HepG2 (cell line): ENCODE results near the gene KLC4. TPM values are rescaled to one million over a fixed set of nuclear protein-coding genes. Genes with fewer than 3 reads are reported as not detected.

Experiments
- ARID5B ChIP-seq: IDR thresholded peaks from 2 replicates; pipeline ENCODE4 v1.4.0; 2020; ENCODE audit warnings: mild to moderate bottlenecking, missing genetic modification reagents
- CCDC6 ChIP-seq: sonication (generic); formaldehyde crosslinking; IDR thresholded peaks from 2 replicates; pipeline ENCODE4 v1.8.1; 2022; ENCODE audit warnings: mild to moderate bottlenecking, missing genetic modification reagents, moderate library complexity
- DNMT3B ChIP-seq: conservative IDR thresholded peaks from 2 replicates; pipeline ENCODE4 v1.6.1; 2016; ENCODE audit warnings: missing biosample characterization, control low read depth
- DR1 ChIP-seq: sonication (generic); formaldehyde crosslinking; IDR thresholded peaks from 2 replicates; pipeline ENCODE4 v1.8.0; 2021; ENCODE audit warnings: mild to moderate bottlenecking, missing genetic modification reagents, inconsistent platforms
- E2F1 ChIP-seq: sonication (generic); formaldehyde crosslinking; IDR thresholded peaks from 2 replicates; pipeline ENCODE4 v1.5.0; 2020; ENCODE audit warnings: missing genetic modification reagents
- HNF4G ChIP-seq, 2 experiments: sonication (generic) in 1 of 2; formaldehyde crosslinking in 1 of 2; IDR thresholded peaks; 2 replicates each; pipeline versions ENCODE4 v1.4.0 to v1.6.1; 2011 to 2020; ENCODE audit warnings: borderline replicate concordance in 2 of 2, low read depth in 2 of 2, mild to moderate bottlenecking in 2 of 2, low read length in 1 of 2, missing genetic modification reagents in 1 of 2, moderate library complexity in 1 of 2
- HNRNPL ChIP-seq: fragments of 200-400 bp; formaldehyde crosslinking; IDR thresholded peaks from 2 replicates; pipeline ENCODE4 v1.6.1; 2017; ENCODE audit warnings: mild to moderate bottlenecking, low read depth, low read length
- HOXA9 ChIP-seq: sonication (generic); formaldehyde crosslinking; IDR thresholded peaks from 2 replicates; pipeline ENCODE4 v1.8.1; 2022; ENCODE audit warnings: missing genetic modification reagents, mild to moderate bottlenecking, moderate library complexity, borderline replicate concordance
- KLF6 ChIP-seq: IDR thresholded peaks from 2 replicates; pipeline ENCODE4 v1.8.0; 2016; ENCODE audit warnings: missing biosample characterization, missing genetic modification reagents
- MYNN ChIP-seq: sonication (generic); formaldehyde crosslinking; IDR thresholded peaks from 2 replicates; pipeline ENCODE4 v1.4.0; 2020; ENCODE audit warnings: mild to moderate bottlenecking, low read depth, missing genetic modification reagents
- RARG ChIP-seq: sonication (generic); formaldehyde crosslinking; IDR thresholded peaks from 2 replicates; pipeline ENCODE4 v1.4.0; 2020; ENCODE audit warnings: low read depth, mild to moderate bottlenecking, missing genetic modification reagents
- RELA ChIP-seq: sonication (generic); formaldehyde crosslinking; IDR thresholded peaks from 2 replicates; pipeline ENCODE4 v1.4.0; 2020; ENCODE audit warnings: missing genetic modification reagents
- RORA ChIP-seq: sonication (generic); formaldehyde crosslinking; IDR thresholded peaks from 2 replicates; pipeline ENCODE4 v1.5.0; 2020; ENCODE audit warnings: mild to moderate bottlenecking, missing genetic modification reagents, moderate library complexity
- SALL2 ChIP-seq: sonication (generic); formaldehyde crosslinking; IDR thresholded peaks from 2 replicates; pipeline ENCODE4 v1.8.1; 2023; ENCODE audit warnings: mild to moderate bottlenecking, missing genetic modification reagents, inconsistent platforms
- TBX2 ChIP-seq: sonication (generic); formaldehyde crosslinking; IDR thresholded peaks from 2 replicates; pipeline ENCODE4 v1.5.0; 2020; ENCODE audit warnings: missing genetic modification reagents, mild to moderate bottlenecking, borderline replicate concordance
- THYN1 ChIP-seq: sonication (generic); formaldehyde crosslinking; IDR thresholded peaks from 2 replicates; pipeline ENCODE4 v1.8.1; 2023; ENCODE audit warnings: low read depth, mild to moderate bottlenecking, moderate library complexity, missing genetic modification reagents, borderline replicate concordance
- ZNF121 ChIP-seq: sonication (generic); formaldehyde crosslinking; IDR thresholded peaks from 2 replicates; pipeline ENCODE4 v1.5.0; 2020; ENCODE audit warnings: mild to moderate bottlenecking, missing genetic modification reagents
- ZNF234 ChIP-seq: sonication (generic); formaldehyde crosslinking; conservative IDR thresholded peaks from 2 replicates; pipeline ENCODE4 v1.5.1; 2020; ENCODE audit warnings: mild to moderate bottlenecking, missing genetic modification reagents
- ZNF326 ChIP-seq: sonication (generic); formaldehyde crosslinking; IDR thresholded peaks from 2 replicates; pipeline ENCODE4 v1.4.0; 2020; ENCODE audit warnings: missing genetic modification reagents, borderline replicate concordance
- ZNF557 ChIP-seq: sonication (generic); formaldehyde crosslinking; IDR thresholded peaks from 2 replicates; pipeline ENCODE4 v1.4.0; 2020; ENCODE audit warnings: missing genetic modification reagents
- ZNF614 ChIP-seq: IDR thresholded peaks from 2 replicates; pipeline ENCODE4 v1.6.1; 2018; ENCODE audit warnings: missing biosample characterization, missing genetic modification reagents, inconsistent platforms, borderline replicate concordance
- ZNF782 ChIP-seq: sonication (generic); formaldehyde crosslinking; IDR thresholded peaks from 2 replicates; pipeline ENCODE4 v1.4.0; 2020; ENCODE audit warnings: missing genetic modification reagents, mild to moderate bottlenecking, borderline replicate concordance
- polyA plus RNA-seq, 8 experiments: library from polyadenylated mRNA; depleted of rRNA in 3 of 8; stranded (reverse) in 7 of 8; unstranded in 1 of 8; fragments of >200 nt; fragmentation: Illumina TruSeq in 4 of 8; extraction: Trizol in 4 of 8; gene quantifications; 2 replicates each; pipeline versions ENCODE4 v1.2.1 to v1.2.3, GENCODE V29; 2011 to 2016; ENCODE audit warnings: low read depth in 4 of 8, missing spikeins in 1 of 8, mixed read lengths in 1 of 8; ENCODE audit not compliant: insufficient read depth in 1 of 8
- total RNA-seq, 5 experiments: library from RNA; depleted of rRNA; stranded (reverse); fragments of >200 nt; fragmentation: Illumina TruSeq; extraction: Trizol; gene quantifications; 2 replicates each; pipeline ENCODE4 v1.2.3, GENCODE V29; 2016; ENCODE audit warnings: low read depth in 1 of 5
- TF ChIP-seq, protein P1 (sequence below): sonication (generic); formaldehyde crosslinking; conservative IDR thresholded peaks from 2 replicates; pipeline ENCODE4 v1.4.0; 2020; ENCODE audit warnings: missing genetic modification reagents

The KLC4 gene
- total and polyA plus RNA-seq, 2 of the 13 experiments (the other 11 are each of a cell fraction or from before 2014, with no cell fraction given): 45.4 to 70.4 TPM

- TF ChIP-seq SALL2 (no peak), RARG (no peak), ZNF326 (no peak), THYN1 (no peak), HNF4G (IDR thresholded peaks at IDR 0.05; ENCODE audit: borderline replicate concordance, low read depth, low read length) (peak; percentile 91), HNF4G (CRISPR knock-in tag; IDR thresholded peaks at IDR 0.05; ENCODE audit: borderline replicate concordance, low read depth) (peak; percentile 67; the same call in 1 of the 2 replicates), DNMT3B (CRISPR knock-in tag) (no peak), CCDC6 (no peak; the same call in 1 of the 2 replicates), ZNF782 (CRISPR knock-in tag) (no peak; the same call in 1 of the 2 replicates), HNRNPL (peak; percentile 98), DR1 (CRISPR knock-in tag) (peak; percentile 52; the same call in 1 of the 2 replicates), MYNN (no peak; the same call in 1 of the 2 replicates), ZNF234 (CRISPR knock-in tag) (no peak), ZNF121 (CRISPR knock-in tag) (peak; percentile 9; the same call in 1 of the 2 replicates), TBX2 (CRISPR knock-in tag) (peak; percentile 94), E2F1 (CRISPR knock-in tag) (no peak), ARID5B (CRISPR knock-in tag) (peak; percentile 94), KLF6 (CRISPR knock-in tag) (no peak), RORA (no peak), HOXA9 (CRISPR knock-in tag) (no peak), ZNF557 (no peak), ZNF614 (peak; percentile 71; the same call in 1 of the 2 replicates), RELA (CRISPR knock-in tag) (no peak)
- TF ChIP-seq, protein P1, sequence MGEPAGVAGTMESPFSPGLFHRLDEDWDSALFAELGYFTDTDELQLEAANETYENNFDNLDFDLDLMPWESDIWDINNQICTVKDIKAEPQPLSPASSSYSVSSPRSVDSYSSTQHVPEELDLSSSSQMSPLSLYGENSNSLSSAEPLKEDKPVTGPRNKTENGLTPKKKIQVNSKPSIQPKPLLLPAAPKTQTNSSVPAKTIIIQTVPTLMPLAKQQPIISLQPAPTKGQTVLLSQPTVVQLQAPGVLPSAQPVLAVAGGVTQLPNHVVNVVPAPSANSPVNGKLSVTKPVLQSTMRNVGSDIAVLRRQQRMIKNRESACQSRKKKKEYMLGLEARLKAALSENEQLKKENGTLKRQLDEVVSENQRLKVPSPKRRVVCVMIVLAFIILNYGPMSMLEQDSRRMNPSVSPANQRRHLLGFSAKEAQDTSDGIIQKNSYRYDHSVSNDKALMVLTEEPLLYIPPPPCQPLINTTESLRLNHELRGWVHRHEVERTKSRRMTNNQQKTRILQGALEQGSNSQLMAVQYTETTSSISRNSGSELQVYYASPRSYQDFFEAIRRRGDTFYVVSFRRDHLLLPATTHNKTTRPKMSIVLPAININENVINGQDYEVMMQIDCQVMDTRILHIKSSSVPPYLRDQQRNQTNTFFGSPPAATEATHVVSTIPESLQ (CRISPR knock-in tag): no peak
Observed at GRCh38 chr6:43089874-43090558, 30.6 kb downstream of the KLC4 start (continued).
